ENCODE results near the gene PCDHB10. TPM values are rescaled to one million over a fixed set of nuclear protein-coding genes. Genes with fewer than 3 reads are reported as not detected.
"Not testable (repeated sequence)": the region's sequence is repeated elsewhere in the genome, so short reads cannot be mapped to it uniquely, and the experiment has no call there.

The PCDHB10 gene
- total and polyA plus RNA-seq, 7 donors, result 0.13 to 0.29 (median 0.26) TPM

GRCh38 chr5:141186897-141187512, 5.1 kb upstream of the PCDHB10 start, which contains the start of gene PCDHB9:
Gene PCDHB9 (plus strand): TSS chr5:141187161. CDS start chr5:141187319, 158 bp downstream.
- peaks cover 0 to 33% (median 5%) of the 10 kb centered on the region in 3 donors for H3K27me3 ChIP-seq (ENCODE audit: insufficient read depth in 3 of 3, low read length in 2 of 3)
- no peak for DNase-seq
- no peak within 1 kb of the TSS for H3K27ac ChIP-seq
- H3K9me3 ChIP-seq, result peaks cover 21% of the 10 kb centered on the region
- WGBS, 3 donors, result 16 to 19% (median 19%) methylated on average over 9 of the region's 9 CpGs
- no peak for ATAC-seq
- no peaks in the 10 kb centered on the region for H3K4me1 ChIP-seq
- no peak within 1 kb of the TSS for H3K4me3 ChIP-seq
- intact Hi-C loops (cut with DNase I), result no loop called here
- TF ChIP-seq CTCF (IDR thresholded peaks at IDR 0.05), result no peak
- no peaks in the 10 kb centered on the region for H3K36me3 ChIP-seq (ENCODE audit: insufficient read depth in 1 of 2, low read depth in 1 of 2)

- H3K36me3 ChIP-seq (ENCODE audit: insufficient read depth in 1 of 2, low read depth in 1 of 2); H3K4me3 ChIP-seq; intact Hi-C loops (cut with DNase I); ATAC-seq; DNase-seq; H3K4me1 ChIP-seq; H3K27ac ChIP-seq: not testable (repeated sequence)
- WGBS, 3 donors, result 28 to 35% (median 30%) methylated on average over 27 to 32 of the region's 37 CpGs
- peaks cover 18% of the 10 kb centered on the region for H3K9me3 ChIP-seq
- peaks cover 0 to 20% (median 7%) of the 10 kb centered on the region in 3 donors for H3K27me3 ChIP-seq (ENCODE audit: insufficient read depth in 3 of 3, low read length in 2 of 3)
Measured at GRCh38 chr5:141188682-141189081, 3.5 kb upstream of the PCDHB10 start.

GRCh38 chr5:141189131-141189530, 3.0 kb upstream of the PCDHB10 start:
- intact Hi-C loops (cut with DNase I); H3K36me3 ChIP-seq (ENCODE audit: insufficient read depth in 1 of 2, low read depth in 1 of 2); H3K4me1 ChIP-seq; H3K4me3 ChIP-seq; DNase-seq; ATAC-seq; H3K27ac ChIP-seq: not testable (repeated sequence)
- 27 to 29% (median 28%) methylated on average over 15 to 28 of the region's 35 CpGs for WGBS, 3 donors
- Histone ChIP-seq H3K9me3 (peaks cover 18% of the 10 kb centered on the region), H3K27me3 (ENCODE audit: insufficient read depth in 3 of 3, low read length in 2 of 3) (peaks cover 0 to 20% (median 5%) of the 10 kb centered on the region in 3 donors)

GRCh38 chr5:141194332-141194731, 2.2 kb downstream of the PCDHB10 start:
- H3K4me1 ChIP-seq; H3K4me3 ChIP-seq; DNase-seq; ATAC-seq; H3K27ac ChIP-seq; H3K36me3 ChIP-seq (ENCODE audit: insufficient read depth in 1 of 2, low read depth in 1 of 2); intact Hi-C loops (cut with DNase I): not testable (repeated sequence)
- WGBS, 3 donors, result 0 to 32% (median 26%) methylated on average over 2 to 29 of the region's 37 CpGs
- Histone ChIP-seq H3K27me3 (ENCODE audit: insufficient read depth in 3 of 3, low read length in 2 of 3) (peaks cover 0 to 13% (median 5%) of the 10 kb centered on the region in 3 donors), H3K9me3 (peaks cover 28% of the 10 kb centered on the region)

- TF ChIP-seq CTCF (IDR thresholded peaks at IDR 0.05), result no peak
- Histone ChIP-seq H3K9me3 (peaks cover 32% of the 10 kb centered on the region), H3K27ac (no peak overlapping the region), H3K4me3 (no peak overlapping the region), H3K27me3 (ENCODE audit: insufficient read depth in 3 of 3, low read length in 2 of 3) (peaks cover 0 to 8% (median 7%) of the 10 kb centered on the region in 3 donors), H3K36me3 (ENCODE audit: insufficient read depth in 1 of 2, low read depth in 1 of 2) (no peaks in the 10 kb centered on the region), H3K4me1 (no peaks in the 10 kb centered on the region)
- no peak for DNase-seq
- ATAC-seq, result no peak
- WGBS, 3 donors, result 23 to 35% (median 35%) methylated on average over 3 of the region's 3 CpGs
- intact Hi-C loops (cut with DNase I), result no loop called here
Measured at GRCh38 chr5:141196363-141196762, 4.2 kb downstream of the PCDHB10 start.

GRCh38 chr5:141199359-141200235, 7.4 kb downstream of the PCDHB10 start, which contains the start of gene PCDHB11:
Gene PCDHB11 (plus strand): TSS chr5:141199627. CDS start chr5:141199775, 148 bp downstream.
- H3K27me3 ChIP-seq (ENCODE audit: insufficient read depth in 3 of 3, low read length in 2 of 3), result peaks cover 0 to 4% (median 0%) of the 10 kb centered on the region in 3 donors
- TF ChIP-seq CTCF (IDR thresholded peaks at IDR 0.05), result peak; percentile 24
- DNase-seq (no peak), ATAC-seq (peak in 1 of 4 donors; percentile 33)
- no peaks in the 10 kb centered on the region for H3K36me3 ChIP-seq (ENCODE audit: insufficient read depth in 1 of 2, low read depth in 1 of 2)
- H3K27ac ChIP-seq, result no peak within 1 kb of the TSS
- H3K4me1 ChIP-seq, result no peaks in the 10 kb centered on the region
- H3K9me3 ChIP-seq, result peaks cover 32% of the 10 kb centered on the region
- peak within 1 kb of the TSS; percentile 29 for H3K4me3 ChIP-seq
- intact Hi-C loops (cut with DNase I), result no loop called here
- WGBS, 3 donors, result 22 to 33% (median 33%) methylated on average over 21 of the region's 21 CpGs

GRCh38 chr5:141201126-141201525, 9.0 kb downstream of the PCDHB10 start:
- WGBS, 3 donors, result 31 to 33% (median 31%) methylated on average over 18 to 25 of the region's 38 CpGs
- H3K27ac ChIP-seq; ATAC-seq; H3K27me3 ChIP-seq (ENCODE audit: insufficient read depth in 3 of 3, low read length in 2 of 3); intact Hi-C loops (cut with DNase I); H3K4me1 ChIP-seq; H3K4me3 ChIP-seq; DNase-seq; H3K36me3 ChIP-seq (ENCODE audit: insufficient read depth in 1 of 2, low read depth in 1 of 2): not testable (repeated sequence)
- H3K9me3 ChIP-seq, result peaks cover 32% of the 10 kb centered on the region

- H3K27me3 ChIP-seq (ENCODE audit: insufficient read depth in 3 of 3, low read length in 2 of 3); H3K27ac ChIP-seq; H3K36me3 ChIP-seq (ENCODE audit: insufficient read depth in 1 of 2, low read depth in 1 of 2); H3K4me1 ChIP-seq; H3K4me3 ChIP-seq; DNase-seq; ATAC-seq; intact Hi-C loops (cut with DNase I): not testable (repeated sequence)
- 30 to 40% (median 37%) methylated on average over 26 to 28 of the region's 35 CpGs for WGBS, 3 donors
- peaks cover 28% of the 10 kb centered on the region for H3K9me3 ChIP-seq
Measured at GRCh38 chr5:141201646-141202045, 9.5 kb downstream of the PCDHB10 start.
